ENCODE results near the gene DGKD.
A peak's percentile ranks its signal among the peaks of the same experiment; 100 is the strongest.

The DGKD gene

DNA sequence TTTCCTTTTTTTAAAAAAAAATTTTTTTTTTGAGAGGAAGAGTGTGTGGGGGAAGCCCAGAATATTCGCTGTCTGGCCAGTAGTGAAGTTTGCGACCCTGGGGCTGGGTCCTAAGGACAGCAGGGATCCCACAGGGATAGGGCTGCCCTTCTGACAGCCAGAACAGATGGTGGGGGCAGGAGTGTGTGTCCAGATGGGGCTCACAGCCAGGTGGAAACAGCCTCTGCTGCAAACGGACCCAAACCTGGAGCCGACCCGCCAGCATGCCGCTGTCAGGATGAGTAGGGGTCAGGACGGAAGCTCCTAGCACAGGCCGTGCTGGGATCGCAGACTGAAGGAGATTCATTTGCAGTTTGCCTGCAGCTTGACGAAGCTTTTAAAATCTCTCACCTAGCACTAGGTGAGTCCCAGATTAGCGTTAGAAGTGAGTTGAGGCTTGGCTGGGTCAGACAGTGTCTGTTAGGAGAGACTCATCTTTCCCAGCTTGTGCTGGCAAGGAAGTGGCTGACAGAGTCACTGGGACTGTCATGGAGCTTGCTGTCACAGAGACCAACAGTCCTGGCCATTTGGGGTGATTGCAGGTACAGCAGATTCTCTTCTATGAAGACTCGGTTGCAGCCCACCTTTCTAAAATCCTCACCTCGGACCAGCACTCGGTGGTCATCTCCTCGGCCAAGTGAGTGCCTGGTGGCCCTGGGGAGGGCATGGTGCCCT lies 93.4 kb downstream of the DGKD start:
- DNase-seq = no peak

DNA sequence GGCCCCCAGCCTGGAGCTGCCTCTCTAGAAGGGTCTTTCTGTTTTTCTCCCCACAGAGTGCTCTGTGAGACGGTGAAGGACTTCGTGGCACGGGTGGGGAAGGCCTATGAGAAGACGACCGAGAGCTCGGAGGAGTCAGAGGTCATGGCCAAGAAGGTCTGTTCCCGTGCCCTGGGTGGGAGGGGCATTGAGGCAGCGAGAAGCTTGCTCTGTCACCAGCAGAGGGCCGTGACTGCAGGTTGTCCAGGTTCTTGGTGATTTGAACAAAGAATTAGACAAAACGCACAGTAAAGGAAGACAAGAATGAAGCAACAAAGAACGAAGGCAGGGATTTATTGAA lies 93.9 kb downstream of the DGKD start:
- peak; percentile 55 for DNase-seq

DNA sequence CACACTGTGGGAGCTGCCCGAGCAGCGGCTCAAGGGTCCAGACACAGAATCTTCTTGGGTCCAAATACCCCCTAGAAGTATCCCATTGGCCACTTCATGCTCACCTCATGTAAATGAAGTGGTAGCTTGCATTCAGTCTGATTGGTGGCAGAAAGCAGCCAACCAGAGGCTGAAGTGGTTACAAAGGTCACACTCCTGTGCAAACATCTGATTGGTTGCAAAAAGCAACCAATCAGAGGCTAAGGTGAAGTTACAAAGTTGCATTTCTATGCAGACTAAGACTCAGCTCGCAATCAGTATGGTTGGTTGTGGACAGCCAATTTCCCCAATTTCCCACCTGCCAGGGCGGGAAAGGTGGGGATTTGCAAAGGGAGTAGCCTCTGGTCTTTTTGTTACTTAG lies 94.3 kb downstream of the DGKD start:
- DNase-seq = peak; percentile 12

DNA sequence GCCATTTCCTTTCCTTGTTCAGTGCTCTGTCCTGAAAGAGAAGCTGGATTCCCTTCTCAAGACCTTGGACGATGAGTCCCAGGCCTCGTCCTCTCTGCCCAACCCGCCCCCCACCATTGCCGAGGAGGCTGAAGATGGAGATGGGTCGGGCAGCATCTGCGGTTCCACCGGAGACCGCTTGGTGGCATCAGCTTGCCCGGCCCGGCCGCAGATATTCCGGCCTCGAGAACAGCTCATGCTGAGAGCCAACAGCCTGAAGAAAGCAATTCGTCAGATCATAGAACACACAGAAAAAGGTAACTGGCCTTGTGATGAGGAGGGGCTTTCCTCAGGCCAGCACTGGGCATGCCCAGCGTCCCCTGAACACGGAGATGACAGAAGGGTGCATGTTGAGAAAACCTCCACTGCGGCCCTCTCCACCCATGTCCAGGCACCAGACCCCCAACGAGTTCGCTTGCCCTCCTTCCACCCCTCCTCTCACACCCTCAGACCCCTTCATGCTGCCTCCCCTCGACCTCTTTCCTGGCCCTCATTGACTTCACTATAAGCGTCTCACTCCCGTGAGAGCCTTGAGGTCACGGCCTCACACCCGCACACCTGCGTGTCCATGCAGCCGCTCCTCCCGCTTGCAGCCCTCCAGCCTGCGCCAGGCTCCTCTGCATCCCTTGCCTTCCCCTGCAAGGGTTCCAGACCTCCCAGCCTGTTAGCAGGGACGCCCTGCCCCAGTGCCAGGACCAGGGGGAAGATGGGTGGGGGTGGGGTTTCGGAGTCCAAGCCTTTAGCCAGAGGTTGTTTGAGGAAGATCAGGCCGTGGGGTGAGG lies 95.0 kb downstream of the DGKD start:
- DNase-seq = peak; percentile 25

DNA sequence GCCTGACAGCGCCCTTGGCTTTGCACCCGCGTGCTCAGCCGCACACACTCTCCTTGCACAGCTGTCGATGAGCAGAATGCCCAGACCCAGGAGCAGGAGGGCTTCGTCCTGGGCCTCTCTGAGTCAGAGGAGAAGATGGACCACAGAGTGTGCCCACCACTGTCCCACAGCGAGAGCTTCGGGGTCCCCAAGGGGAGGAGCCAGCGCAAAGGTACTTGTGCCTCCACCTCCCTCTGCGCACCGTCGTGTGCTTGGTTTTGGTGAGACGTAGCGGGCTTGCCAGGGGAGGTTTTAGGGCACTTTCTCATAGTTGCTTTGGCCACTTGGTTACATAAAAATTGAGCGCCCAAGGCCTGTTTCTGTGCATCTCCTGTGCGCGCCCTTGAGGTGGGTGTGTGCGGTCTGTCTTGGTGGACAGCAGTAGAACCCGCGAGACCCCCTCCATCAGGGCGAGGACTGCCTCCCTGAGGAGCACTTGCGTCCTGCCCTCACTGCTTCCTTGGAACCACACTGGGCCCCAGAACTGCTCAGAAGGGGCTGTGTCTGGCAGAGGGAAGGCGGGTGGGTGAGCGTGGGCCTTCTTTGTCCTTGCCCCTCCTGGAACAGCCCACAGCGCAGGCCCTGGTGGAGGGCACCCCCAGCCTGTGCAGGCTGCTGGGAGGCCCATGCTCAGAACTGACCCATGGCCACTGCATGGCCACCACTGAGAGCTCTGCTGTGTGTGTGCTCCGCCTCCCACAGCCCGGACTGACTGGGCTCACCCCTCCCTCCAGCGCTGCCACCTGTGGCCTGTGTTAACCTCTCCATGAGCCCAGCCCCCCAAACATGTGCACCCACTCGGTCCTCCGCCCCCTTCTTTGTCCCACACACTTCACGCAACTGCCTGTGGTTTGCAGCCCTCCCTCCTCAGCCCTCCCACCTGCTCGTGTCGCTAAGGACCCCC lies 95.9 kb downstream of the DGKD start:
- DNase-seq = peak; percentile 10

DNA sequence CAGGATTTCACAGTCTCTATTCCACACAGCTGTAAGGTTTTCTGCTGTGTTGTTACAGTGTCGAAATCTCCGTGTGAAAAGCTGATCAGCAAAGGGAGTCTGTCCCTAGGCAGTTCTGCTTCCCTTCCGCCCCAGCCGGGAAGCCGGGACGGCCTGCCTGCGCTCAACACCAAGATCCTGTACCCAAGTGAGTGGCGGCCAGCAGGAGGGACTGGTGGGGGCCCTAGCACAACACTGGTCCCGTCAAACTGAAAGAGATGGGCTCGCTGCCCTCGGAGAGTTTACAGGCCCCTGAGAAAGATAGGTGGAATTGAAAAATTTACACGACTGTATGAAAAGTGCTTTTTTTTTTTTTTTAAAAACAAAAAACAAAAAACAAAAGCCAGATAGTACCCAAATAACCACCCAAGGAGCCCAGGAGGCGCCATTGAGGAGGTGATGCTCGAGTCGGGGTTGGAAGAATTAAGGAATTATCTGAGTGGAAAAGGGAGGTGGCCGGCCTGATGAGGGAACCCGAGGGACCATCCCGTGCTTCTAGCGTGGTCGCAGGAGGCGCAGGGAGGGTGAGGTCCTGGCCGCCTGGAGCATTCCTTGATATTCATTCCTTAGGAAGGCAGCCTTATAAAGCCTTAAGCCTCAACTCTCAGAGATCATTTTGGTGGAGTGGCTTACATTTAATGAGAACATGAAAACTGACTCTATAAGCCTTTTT lies 96.7 kb downstream of the DGKD start:
- DNase-seq = no peak

DNA sequence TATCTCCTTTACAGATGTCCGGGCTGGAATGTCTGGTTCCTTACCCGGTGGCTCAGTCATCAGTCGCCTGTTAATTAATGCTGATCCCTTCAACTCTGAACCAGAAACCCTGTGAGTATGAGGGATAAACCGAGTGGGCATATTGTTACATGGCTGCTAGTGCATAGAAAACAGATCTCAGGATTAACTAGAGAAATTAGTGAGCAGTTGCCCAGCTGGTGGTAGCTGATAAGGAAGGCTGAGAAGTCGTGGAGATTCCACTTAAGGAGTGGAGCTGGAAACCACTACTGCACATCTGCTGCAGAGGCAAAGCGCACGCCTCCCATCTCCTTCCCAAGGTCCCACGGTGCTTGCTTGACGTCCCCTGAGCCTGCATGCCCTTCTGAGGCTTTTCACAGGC lies 97.7 kb downstream of the DGKD start:
- peak; percentile 83 for DNase-seq

DNA sequence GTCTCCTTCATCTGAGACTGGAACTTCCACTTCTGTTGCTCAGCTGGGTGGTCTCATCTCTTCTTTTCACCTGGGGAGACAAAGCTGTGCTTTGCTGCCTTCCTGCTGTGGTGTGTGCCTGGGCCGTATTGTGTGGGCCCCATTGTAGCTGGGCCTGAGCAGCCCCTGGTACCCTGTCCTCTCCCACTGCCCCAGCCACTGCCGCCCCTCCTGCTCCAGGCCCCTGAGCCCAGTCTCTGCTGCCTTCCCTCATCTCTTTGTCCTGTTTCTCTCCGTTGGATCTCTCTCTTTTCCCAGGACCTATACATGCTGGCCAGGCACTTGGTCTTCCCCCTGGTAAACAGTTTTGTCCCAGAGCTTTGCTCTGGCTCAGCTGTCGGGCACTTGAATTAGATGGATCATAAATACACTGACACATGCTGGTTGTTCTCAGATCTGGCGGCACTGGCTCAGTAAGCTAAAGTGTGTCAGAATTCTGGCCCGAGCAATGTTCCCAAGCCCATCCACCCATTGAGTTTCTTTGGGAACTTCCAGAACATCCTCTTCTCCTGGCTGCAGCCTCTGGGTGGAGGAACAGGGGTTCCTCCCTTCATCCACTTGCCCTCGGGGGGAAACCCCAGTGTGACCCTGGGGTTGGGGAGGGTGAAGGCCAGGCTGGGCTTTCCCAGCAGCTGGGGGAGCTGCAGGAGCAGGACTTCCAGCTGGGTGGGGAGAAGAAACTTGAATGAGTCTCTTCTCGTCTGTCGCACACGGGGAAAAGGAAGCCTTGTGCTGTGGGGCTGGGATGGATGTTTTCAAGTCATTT lies 99.0 kb downstream of the DGKD start:
- DNase-seq = no peak

DNA sequence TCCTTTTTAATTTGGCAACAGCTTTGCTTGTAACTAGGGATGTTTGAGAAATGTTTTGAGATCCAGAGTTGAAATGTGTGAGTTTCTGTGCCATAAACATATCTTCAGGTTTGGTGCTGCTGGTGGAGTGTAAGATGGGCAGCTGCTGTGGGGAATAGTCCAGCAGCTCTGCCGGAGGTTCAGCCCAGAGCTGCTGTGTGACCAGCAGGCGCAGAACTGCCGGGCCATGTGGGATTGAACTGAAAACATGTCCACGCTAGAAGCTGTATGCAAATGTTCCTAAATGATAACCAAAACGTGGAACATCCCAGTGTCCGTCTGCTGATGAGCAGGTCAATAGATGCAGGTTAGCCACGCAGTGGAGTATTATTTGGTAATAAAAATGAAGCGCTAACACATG lies 99.6 kb downstream of the DGKD start:
- DNase-seq = no peak

DNA sequence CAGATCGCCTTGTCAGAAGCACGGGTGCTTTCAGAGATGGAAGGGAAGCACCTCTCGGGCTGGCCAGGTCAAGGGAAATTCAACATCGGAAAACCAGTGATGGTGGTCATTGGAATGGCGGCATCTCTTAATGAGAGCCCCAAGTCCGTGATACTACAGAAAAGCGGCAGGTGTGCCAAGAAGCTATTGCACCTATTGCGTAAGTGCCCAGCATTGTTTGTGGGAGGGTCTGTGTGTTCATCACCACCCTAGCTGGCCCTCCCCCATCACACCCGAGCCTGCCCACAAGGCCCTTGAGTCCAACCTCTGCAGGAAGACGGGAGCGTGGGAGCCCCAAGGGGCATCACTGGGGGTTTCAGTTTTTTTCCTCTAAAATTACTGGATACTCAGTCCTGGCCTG lies 100.7 kb downstream of the DGKD start:
- DNase-seq = no peak

DNA sequence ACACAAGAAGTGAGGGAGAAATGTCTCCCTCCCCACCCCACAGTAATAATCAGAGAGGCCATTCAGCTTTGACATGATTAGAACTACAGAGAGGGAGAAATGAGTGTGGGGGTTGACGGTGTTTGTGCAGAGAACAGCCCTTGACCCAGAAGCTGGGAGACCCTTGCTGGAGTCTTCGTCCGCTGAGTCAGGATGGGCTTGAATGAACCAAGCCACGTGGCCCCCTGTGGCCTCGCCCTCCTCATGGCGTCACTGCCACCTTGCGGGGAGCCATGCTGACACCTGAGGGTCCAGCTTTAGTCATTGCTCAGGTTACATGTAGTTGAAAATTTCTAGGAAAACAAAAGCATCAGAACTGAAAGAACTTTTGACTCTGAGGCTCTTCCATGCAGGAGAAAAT lies 101.2 kb downstream of the DGKD start:
- no peak for DNase-seq

DNA sequence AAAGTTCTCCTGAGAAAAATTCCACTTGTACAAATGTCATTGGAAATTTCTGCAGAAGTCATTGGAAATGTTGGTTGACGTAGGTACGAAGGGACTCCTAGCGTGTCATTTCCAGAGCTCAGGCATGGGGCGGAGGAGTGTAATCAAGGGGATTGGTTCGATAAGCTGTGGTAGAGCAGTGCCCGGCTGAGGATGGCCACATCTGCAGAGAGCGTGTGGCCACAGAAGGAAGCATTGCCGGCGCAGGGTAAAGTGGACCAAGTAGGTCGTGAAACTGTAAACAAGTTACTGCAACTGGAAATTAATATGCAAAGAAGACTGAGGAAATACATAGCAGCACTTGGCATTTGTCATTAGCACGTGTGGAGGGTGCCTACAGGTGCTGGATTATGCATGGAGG lies 101.8 kb downstream of the DGKD start:
- no peak for DNase-seq

DNA sequence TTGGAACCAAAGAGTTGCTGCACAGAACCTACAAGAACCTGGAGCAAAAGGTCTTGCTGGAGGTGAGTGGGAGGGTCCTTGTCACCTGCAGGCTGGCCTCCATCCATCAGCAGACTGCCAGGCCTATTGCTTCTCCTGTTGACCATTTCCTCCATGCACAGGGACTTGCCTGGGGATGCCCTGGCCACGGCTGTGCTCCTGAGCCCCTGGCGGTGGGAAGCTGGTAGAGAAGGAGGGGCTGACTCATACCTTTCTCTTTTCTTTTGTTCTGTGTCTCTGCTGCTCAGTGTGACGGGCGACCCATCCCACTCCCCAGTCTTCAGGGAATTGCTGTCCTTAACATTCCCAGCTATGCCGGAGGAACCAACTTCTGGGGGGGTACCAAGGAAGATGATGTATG lies 102.6 kb downstream of the DGKD start:
- no peak for DNase-seq

DNA sequence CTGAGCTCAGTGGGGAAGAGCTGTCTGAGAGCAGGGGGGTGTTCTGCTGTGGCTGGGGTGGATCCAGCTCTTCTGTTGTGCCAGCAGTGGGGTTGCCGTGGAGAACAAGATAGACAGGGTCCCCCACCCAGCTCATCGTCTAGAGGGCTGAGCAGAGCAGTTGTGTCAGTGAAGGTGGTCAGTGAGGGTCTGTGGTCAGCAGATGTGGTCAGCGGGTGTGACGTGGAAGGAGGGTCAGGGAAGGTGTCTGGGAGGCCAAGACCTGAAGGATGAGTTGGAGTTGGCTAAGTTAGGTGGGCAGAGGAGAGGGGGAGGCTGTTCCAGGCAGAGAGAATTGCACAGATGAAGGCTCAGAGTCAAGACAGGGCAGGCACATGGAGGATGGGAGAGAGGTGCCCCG lies 103.1 kb downstream of the DGKD start:
- no peak for DNase-seq

DNA sequence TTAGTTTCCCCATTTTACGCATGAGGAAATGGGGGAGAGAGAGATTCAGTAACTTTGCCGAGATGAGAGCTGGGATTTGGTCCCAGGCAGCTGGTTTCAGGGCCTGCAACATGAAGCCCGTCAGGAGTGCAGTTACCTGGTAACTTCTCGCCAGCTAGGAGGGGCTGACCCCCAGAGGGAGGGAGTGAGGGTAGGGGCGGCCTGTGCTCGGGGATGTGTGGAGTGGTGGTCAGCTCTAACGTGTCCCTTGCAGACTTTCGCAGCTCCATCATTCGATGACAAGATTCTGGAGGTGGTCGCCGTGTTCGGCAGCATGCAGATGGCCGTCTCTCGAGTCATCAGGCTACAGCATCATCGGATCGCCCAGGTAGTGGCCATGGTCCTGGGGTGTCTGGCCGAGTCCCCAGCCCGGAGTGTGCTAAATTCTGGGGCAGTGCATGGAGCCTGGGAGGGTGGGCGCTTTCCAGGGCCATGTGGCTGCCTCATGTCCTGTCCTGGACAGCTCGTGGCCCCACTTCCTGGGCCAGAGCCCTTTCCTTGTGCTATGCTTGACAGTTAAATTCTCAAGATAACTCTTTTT lies 103.8 kb downstream of the DGKD start:
- DNase-seq = no peak

DNA sequence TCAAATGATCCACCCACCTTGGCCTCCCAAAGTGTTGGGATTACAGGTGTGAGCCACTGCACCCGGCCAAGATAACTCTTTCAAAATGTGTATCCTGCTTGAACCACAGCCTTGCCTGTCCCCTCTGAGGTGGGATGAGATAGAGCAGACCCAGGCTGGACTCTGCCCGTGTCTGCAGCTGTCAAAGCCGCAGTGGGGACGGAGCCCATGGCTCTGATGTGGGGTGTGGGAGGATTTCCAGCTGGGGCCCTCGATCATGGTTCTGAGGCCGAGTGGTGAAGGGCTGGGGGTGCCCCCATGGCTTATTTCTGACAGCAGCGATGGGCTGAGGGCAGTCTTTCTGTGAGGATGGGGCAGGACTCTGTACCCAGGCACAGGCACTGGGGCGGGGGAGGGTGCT lies 104.5 kb downstream of the DGKD start:
- no peak for DNase-seq

DNA sequence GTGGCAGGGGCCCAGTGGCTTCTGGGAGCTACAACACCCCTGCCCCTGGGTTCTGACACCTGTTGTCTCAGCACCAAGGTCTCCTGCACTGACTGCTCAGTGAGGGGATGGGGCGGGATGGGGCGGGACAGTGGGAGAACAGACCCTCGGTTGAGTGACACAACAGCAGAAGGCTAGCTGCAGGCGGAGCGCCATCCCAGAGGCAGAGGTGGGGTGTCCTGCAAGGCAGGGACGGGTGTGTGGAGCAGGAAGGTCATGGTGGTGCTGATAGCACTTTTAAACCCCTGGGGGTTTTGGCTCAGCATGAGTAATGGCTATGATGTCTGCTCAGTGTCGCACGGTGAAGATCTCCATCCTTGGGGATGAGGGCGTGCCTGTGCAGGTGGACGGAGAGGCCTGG lies 105.1 kb downstream of the DGKD start:
- no peak for DNase-seq

DNA sequence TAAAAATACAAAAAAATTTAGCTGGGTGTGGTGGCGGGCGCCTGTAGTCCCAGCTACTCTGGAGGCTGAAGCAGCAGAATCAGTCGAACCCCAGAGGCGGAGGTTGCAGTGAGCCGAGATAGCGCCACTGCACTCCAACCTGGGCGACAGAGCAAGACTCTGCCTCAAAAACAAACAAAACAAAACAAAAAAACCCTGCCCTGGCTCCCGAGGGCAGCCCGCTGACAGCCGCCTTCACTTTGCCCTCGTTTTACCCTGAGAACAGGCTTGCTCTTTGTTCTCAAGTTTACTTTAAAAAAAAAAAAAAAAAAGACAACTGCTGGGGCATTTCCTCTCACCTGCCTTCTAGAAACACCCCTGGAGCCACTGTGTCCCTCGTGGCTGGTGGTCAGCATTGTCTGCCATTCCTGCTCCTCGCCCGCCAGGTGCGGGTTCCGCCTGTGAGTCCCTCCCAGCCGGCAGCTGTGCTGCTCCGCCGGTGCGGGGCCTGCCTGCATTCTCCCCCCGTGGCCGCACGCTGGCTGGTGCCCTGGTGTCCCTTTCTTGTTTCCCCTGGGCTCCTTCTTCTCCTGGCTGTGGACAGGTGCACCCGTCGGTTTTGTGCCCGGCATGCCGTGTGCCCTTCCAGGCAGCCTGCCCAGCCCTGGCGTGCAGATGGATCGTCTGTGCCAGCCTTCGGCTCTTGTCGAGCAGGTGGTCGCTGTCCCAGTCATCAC lies 106.6 kb downstream of the DGKD start:
- DNase-seq = no peak

DNA sequence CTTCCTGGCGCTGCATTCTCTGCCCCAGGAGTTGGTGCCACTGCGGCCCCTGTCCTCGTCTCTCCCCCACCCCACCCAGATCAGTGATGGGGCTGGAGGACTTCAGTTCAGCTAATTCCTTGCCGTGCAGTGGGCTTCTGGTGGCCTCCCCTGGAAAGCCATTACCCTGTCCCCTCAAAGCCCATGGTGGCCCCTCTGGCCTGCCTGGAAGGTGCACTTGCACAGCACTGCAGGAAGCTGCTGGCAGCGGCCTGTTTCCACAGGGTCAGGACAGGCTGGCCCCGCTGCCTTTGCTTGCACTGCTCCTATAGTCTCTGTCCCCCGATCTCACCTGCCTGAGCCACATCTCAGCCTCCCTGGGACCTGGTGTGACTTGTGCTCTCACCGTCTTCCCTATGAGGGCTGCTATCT lies 107.2 kb downstream of the DGKD start:
- no peak for DNase-seq

DNA sequence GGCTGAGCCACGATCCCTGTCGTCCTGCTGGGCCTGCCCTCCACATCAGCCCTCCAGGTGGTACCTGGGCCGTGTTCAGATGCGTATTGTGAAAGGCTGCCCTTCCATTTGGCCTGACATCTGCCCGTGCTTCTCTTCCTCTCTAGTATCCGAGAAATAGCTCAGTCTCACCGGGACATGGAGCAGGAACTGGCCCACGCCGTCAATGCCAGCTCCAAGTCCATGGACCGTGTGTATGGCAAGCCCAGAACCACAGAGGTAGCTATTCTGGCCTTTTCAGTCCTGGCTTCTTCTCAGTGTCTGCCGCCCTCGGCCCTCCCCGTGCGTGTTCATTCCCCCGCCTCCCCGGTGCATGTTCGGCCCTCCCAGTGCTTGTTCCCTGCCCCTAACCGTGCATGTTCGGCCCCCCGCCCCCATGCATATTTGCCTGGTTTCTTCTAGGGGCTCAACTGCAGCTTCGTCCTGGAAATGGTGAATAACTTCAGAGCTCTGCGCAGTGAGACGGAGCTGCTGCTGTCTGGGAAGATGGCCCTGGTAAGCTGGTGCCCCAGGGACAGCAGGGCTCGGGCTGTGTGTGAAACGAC lies 108.0 kb downstream of the DGKD start:
- DNase-seq = no peak

Measured in hematopoietic multipotent progenitor cell treated with erythropoietin and hydrocortisone succinate and interleukin-3 and kit ligand, for 6 days (in vitro differentiated cells).